Karpas-422 (cell line): ENCODE results near the gene COPZ2. TPM values are rescaled to one million over a fixed set of nuclear protein-coding genes. Genes with fewer than 3 reads are reported as not detected.
A peak's percentile ranks its signal among the peaks of the same experiment; 100 is the strongest.
"Not testable (repeated sequence)": the region's sequence is repeated elsewhere in the genome, so short reads cannot be mapped to it uniquely, and the experiment has no call there.

ENCODE experiments used
- DNase-seq: peaks from one replicate; pipeline ENCODE4 v3.0.0-alpha.2; 2015
- H2AFZ ChIP-seq: fragments of 200-600 bp; sonication (generic); 2 replicates; pipeline ENCODE4 v1.6.1; 2014; ENCODE audit warnings: antibody characterized with exemption, low read length, mixed read lengths
- H3K27ac ChIP-seq: fragments of 200-600 bp; sonication (generic); 2 replicates; pipeline ENCODE4 v1.5.1; 2014; ENCODE audit warnings: mild to moderate bottlenecking, low read length, moderate library complexity
- H3K27me3 ChIP-seq: fragments of 200-600 bp; sonication (generic); 2 replicates; pipeline ENCODE4 v1.6.1; 2014; ENCODE audit warnings: low read length, mixed read lengths
- H3K36me3 ChIP-seq: fragments of 200-600 bp; sonication (generic); 2 replicates; pipeline ENCODE4 v1.6.1; 2014; ENCODE audit warnings: low read length, mixed read lengths; ENCODE audit not compliant: insufficient read depth
- H3K4me1 ChIP-seq: fragments of 200-600 bp; sonication (generic); 2 replicates; pipeline ENCODE4 v1.6.1; 2014; ENCODE audit warnings: mild to moderate bottlenecking, low read length, mixed read lengths
- H3K4me2 ChIP-seq: fragments of 200-600 bp; sonication (generic); 2 replicates; pipeline ENCODE4 v1.6.1; 2014; ENCODE audit warnings: low read length, low read depth, mild to moderate bottlenecking; ENCODE audit not compliant: poor library complexity, severe bottlenecking
- H3K4me3 ChIP-seq: fragments of 200-600 bp; sonication (generic); 2 replicates; pipeline ENCODE4 v1.5.1; 2014; ENCODE audit warnings: mild to moderate bottlenecking, antibody characterized with exemption, low read length, mixed read lengths
- H3K79me2 ChIP-seq: fragments of 200-600 bp; sonication (generic); 2 replicates; pipeline ENCODE4 v1.6.1; 2014; ENCODE audit warnings: mild to moderate bottlenecking, low read length, mixed read lengths
- H3K9ac ChIP-seq: fragments of 200-600 bp; sonication (generic); 2 replicates; pipeline ENCODE4 v1.6.0; 2014; ENCODE audit warnings: low read length
- H3K9me2 ChIP-seq: fragments of 200-600 bp; sonication (generic), shearing (Covaris generic); replicated peaks from 2 replicates; pipeline ENCODE4 v1.6.0; 2014; ENCODE audit warnings: mild to moderate bottlenecking, low read length, moderate library complexity; ENCODE audit not compliant: insufficient read depth
- H3K9me3 ChIP-seq: fragments of 300-700, 200-600 bp; sonication (generic); 2 replicates; pipeline ENCODE4 v1.6.1; 2014; ENCODE audit warnings: low read length, mixed read lengths
- H4K20me1 ChIP-seq: fragments of 200-600 bp; sonication (generic); 2 replicates; pipeline ENCODE4 v1.6.1; 2014; ENCODE audit warnings: mild to moderate bottlenecking, antibody characterized with exemption, low read length, low read depth; ENCODE audit not compliant: insufficient read depth
- total RNA-seq: library from RNA; depleted of rRNA; stranded (reverse); fragments of >200 nt; shearing (Covaris generic); gene quantifications from 2 replicates; pipeline ENCODE4 v1.2.3, GENCODE V29; 2014; ENCODE audit warnings: low replicate concordance; rRNA removed

Gene COPZ2, protein sequence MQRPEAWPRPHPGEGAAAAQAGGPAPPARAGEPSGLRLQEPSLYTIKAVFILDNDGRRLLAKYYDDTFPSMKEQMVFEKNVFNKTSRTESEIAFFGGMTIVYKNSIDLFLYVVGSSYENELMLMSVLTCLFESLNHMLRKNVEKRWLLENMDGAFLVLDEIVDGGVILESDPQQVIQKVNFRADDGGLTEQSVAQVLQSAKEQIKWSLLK
- total RNA-seq: not detected in 2 replicates

- Histone ChIP-seq H2AFZ (no peak within 1 kb of the TSS), H3K27me3 (no peaks in the 10 kb centered on the region), H4K20me1 (no peaks in the 10 kb centered on the region), H3K4me3 (no peak within 1 kb of the TSS), H3K4me1 (no peaks in the 10 kb centered on the region), H3K36me3 (no peaks in the 10 kb centered on the region), H3K9ac (no peak within 1 kb of the TSS), H3K27ac (no peak within 1 kb of the TSS), H3K9me3 (no peaks in the 10 kb centered on the region), H3K4me2 (no peak within 1 kb of the TSS), H3K9me2 (no peaks in the 10 kb centered on the region), H3K79me2 (no peaks in the 10 kb centered on the region)
- DNase-seq: peak; percentile 61
These were observed at the start of gene COPZ2 for GRCh38 chr17:48037036-48037837. Gene COPZ2 (minus strand): TSS chr17:48037797. CDS start chr17:48037777, 20 bp downstream.

DNA sequence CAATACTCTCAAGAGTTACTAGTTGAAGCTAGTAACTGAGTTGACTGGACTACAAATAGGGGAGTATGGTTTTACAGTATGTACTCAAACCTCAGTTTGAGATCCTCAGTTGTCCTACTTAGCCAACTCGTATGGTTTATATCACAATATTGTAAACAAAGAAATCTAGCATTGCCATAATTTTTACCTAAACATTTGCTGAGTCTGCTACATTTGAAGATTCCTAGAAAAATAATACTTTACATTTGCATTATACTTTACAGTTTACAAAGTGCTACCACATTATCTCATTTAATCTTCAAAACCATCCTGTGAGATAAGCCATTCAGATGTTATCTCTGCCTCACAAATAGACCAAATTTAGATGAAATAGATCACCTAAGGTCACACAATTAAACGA lies 47.3 kb upstream of the COPZ2 start:
- Histone ChIP-seq H3K9me3 (no peaks in the 10 kb centered on the region), H3K9ac (no peak overlapping the region), H3K4me1 (no peaks in the 10 kb centered on the region), H3K36me3 (no peaks in the 10 kb centered on the region), H3K27me3 (no peaks in the 10 kb centered on the region), H3K4me3 (no peak overlapping the region), H3K9me2 (no peaks in the 10 kb centered on the region), H4K20me1 (no peaks in the 10 kb centered on the region), H3K79me2 (peaks cover 67% of the 10 kb centered on the region), H2AFZ (no peak overlapping the region), H3K27ac (no peak overlapping the region), H3K4me2 (no peak overlapping the region)
- DNase-seq: no peak

- Histone ChIP-seq H3K9me3 (no peaks in the 10 kb centered on the region), H3K27me3 (no peaks in the 10 kb centered on the region), H4K20me1 (no peaks in the 10 kb centered on the region), H3K9me2 (no peaks in the 10 kb centered on the region), H3K4me2 (no peak overlapping the region), H3K4me1 (no peaks in the 10 kb centered on the region), H3K79me2 (peaks cover 65% of the 10 kb centered on the region), H2AFZ (no peak overlapping the region), H3K27ac (no peak overlapping the region), H3K9ac (no peak overlapping the region), H3K4me3 (no peak overlapping the region), H3K36me3 (no peaks in the 10 kb centered on the region)
- no peak for DNase-seq
These were observed 44.3 kb upstream of the COPZ2 start for GRCh38 chr17:48081858-48082257.

GRCh38 chr17:48077152-48077551 lies 39.6 kb upstream of the COPZ2 start:
- H3K36me3 ChIP-seq, H3K9me3 ChIP-seq, H3K4me2 ChIP-seq, H3K27me3 ChIP-seq, H3K4me1 ChIP-seq, H2AFZ ChIP-seq, H3K4me3 ChIP-seq, H3K9me2 ChIP-seq, H4K20me1 ChIP-seq, H3K9ac ChIP-seq, DNase-seq, H3K27ac ChIP-seq: not testable (repeated sequence)
- H3K79me2 ChIP-seq: peaks cover 34% of the 10 kb centered on the region

- Histone ChIP-seq H3K9me3 (no peaks in the 10 kb centered on the region), H3K27me3 (no peaks in the 10 kb centered on the region), H3K79me2 (peaks cover 13% of the 10 kb centered on the region), H4K20me1 (no peaks in the 10 kb centered on the region), H3K4me3 (no peak overlapping the region), H3K27ac (no peak overlapping the region), H3K9ac (no peak overlapping the region), H3K4me2 (no peak overlapping the region), H3K36me3 (peaks cover 19% of the 10 kb centered on the region; the same call in 1 of the 2 replicates), H3K9me2 (no peaks in the 10 kb centered on the region), H2AFZ (no peak overlapping the region), H3K4me1 (no peaks in the 10 kb centered on the region)
- peak; percentile 86 for DNase-seq
These were observed 36.9 kb upstream of the COPZ2 start for GRCh38 chr17:48074322-48075081.

DNA sequence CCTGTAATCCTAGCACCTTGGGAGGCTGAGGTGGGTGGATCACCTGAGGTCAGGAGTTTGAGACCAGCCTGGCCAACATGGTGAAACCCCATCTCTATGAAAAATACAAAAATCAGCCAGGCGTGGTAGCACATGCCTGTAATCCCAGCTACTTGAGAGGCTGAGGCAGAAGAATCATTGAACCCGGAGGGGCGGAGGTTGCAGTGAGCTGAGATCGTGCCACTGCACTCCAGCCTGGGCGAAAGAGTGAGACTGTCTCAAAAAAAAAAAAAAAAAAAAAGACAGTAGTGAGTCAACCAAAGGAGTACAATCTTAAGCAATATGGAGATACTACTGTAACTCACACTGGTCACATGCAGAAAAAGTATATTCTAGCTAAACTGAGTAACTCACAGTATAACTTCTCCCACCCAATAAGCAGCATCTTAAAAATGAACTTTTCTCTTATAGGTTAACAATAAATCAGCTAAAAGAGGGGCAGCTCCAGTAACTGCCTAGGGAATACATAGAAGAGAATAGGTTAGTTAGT lies 36.0 kb upstream of the COPZ2 start:
- not testable (repeated sequence) for H3K9me2 ChIP-seq, H3K4me1 ChIP-seq, H3K9ac ChIP-seq, H4K20me1 ChIP-seq, H3K27me3 ChIP-seq, H3K9me3 ChIP-seq, DNase-seq, H3K4me2 ChIP-seq, H3K79me2 ChIP-seq, H3K27ac ChIP-seq, H3K4me3 ChIP-seq, H2AFZ ChIP-seq
- H3K36me3 ChIP-seq: peaks cover 19% of the 10 kb centered on the region; the same call in 1 of the 2 replicates

DNA sequence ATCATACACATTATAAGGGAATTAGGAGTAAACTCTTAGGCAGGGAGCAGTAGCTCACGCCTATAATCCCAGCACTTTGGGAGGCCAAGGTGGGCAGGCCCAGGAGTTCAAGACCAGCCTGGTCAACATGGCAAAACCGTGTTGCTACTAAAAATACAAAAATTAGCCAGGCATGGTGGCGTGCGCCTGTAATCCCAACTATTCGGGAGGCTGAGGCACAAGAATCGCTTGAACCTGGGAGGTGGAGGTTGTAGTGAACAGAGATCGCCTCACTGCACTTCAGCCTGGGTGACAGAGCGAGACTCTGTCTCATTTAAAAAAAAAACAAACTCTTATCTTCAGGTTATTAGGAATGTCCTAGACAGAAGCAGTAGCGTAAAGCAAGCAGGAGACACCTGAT lies 35.2 kb upstream of the COPZ2 start:
- H3K27ac ChIP-seq, H3K27me3 ChIP-seq, DNase-seq, H2AFZ ChIP-seq, H4K20me1 ChIP-seq, H3K4me2 ChIP-seq, H3K9ac ChIP-seq, H3K9me2 ChIP-seq, H3K79me2 ChIP-seq, H3K4me3 ChIP-seq, H3K9me3 ChIP-seq, H3K4me1 ChIP-seq: not testable (repeated sequence)
- H3K36me3 ChIP-seq: peaks cover 19% of the 10 kb centered on the region; the same call in 1 of the 2 replicates

GRCh38 chr17:48071654-48072053 lies 34.1 kb upstream of the COPZ2 start:
- Histone ChIP-seq H3K27me3 (no peaks in the 10 kb centered on the region), H4K20me1 (no peaks in the 10 kb centered on the region), H3K27ac (no peak overlapping the region), H3K36me3 (peaks cover 24% of the 10 kb centered on the region; the same call in 1 of the 2 replicates), H3K9me2 (no peaks in the 10 kb centered on the region), H3K4me3 (no peak overlapping the region), H3K4me1 (no peaks in the 10 kb centered on the region), H3K9me3 (no peaks in the 10 kb centered on the region), H3K4me2 (no peak overlapping the region), H3K9ac (no peak overlapping the region), H3K79me2 (no peaks in the 10 kb centered on the region; the same call in 1 of the 2 replicates), H2AFZ (no peak overlapping the region)
- DNase-seq: no peak
